Stimulated activated CD4-positive, alpha-beta T cell treated with anti-CD3 and anti-CD28 coated beads, Interleukin-15, amount 100 ng/mL, for 1 hour (primary cell): Measurements from ENCODE around the gene PRKX.
"Not testable (repeated sequence)": the region's sequence is repeated elsewhere in the genome, so short reads cannot be mapped to it uniquely, and the experiment has no call there.

Source experiments
- DNase-seq, 2 donors: peaks; one replicate each; pipeline ENCODE4 v3.0.0-alpha.2; 2020; ENCODE audit warnings: low read depth in 1 of 2, low spot score in 1 of 2

PRKX gene

DNA sequence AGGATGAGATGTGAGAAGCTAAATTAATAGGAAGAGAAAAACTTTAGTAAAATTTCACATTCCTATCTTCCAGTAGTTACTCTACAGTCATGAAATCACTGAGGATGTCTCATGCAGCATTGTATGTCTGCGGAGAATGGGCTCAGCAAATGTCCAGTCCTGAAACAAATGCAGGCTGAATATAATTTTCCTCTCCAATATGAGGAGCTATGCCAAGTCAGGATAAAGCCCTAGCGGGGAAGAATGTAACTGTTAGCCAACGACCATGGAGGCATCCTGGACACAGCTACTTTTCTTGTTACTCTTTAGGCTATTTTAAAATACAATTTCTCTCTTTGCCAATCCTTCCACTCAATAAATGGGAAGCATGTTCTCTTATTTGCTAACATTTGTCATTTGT is 127.7 kb downstream of the PRKX start:
- DNase-seq: no peak

- no peak for DNase-seq
These were observed 128.9 kb downstream of the PRKX start for GRCh38 chrX:3584415-3584996.

DNA sequence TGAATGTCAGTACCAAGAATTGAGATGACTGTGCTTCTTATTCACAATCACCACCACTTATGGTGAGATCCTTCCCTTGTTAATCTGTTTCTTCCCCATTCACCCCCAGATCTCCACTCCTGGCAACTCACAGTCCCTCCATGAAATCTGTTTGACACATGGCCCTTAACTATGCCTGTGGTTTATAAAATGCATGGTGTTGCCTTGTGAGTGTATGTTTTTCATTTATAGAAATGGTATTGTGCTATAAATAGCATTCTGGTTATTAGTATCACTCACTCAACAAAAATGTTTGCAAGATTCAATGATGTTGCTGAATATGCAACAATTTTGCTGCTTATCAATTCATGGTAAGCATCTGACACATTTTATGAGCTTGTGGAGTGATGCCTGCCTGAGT is 131.0 kb downstream of the PRKX start:
- no peak for DNase-seq

DNA sequence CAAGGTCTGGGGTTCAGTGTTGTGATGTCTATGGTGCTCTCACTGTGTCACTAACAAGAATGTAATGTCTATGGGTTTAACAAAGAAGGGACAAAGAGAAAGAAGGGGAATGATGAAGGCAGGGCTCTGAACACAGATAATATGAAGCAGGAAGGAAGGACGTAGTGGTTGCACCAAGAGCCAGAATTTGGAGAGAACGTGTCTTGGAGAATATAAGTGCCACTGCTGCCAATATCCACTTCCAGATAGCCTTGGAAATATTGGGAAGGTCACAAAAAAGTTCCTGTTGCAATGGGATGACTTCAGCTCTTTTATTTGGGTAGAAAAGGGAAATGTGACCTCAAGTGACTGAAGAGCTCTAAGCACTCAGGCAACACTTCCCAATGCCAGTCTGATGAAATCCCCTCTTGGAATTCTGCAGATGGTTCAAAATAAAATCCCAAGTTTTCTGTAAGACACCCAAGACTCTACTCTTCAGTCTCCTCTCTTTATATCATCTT is 131.8 kb downstream of the PRKX start:
- DNase-seq: no peak

DNA sequence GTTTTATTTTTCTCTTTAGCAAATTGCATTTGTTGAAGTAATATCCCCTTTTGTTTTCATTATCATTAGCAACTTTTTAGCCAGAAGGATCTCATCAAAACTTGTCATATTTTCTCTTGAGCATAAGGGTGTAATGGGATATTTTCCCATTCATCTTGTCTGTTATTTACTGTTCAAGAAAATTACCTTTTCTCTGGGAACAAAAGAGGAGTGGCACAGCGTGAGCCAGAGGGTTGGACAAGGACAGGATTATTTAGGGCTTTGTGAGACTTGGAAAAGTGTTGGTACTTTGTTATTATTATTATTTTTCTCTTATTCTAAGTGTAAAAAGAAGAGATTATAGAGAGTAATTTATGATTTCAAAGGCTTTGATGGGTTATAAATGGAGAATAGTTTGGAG is 135.9 kb downstream of the PRKX start:
- no peak for DNase-seq

- no peak for DNase-seq
These were observed 136.5 kb downstream of the PRKX start for GRCh38 chrX:3576886-3577501.

GRCh38 chrX:3567686-3568085 is 145.8 kb downstream of the PRKX start:
- no peak for DNase-seq

DNA sequence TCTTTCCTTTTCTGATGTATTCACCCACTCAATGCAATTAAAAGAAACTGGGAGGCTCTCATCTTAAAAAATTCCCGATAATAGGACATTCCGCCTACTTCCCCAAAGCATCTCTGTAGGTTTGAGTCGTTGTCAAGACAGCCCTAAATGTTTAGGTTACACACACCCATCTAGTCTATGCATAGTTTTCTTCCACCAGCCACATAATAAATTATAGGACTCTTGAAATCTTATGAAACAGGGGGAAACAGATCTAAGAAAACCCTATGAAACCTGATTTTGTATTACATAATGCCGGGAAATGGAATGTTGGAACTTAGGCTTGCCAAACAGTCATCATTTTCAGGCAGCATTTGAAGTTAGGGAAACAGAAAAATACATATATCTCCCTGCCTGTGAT is 150.0 kb downstream of the PRKX start:
- no peak for DNase-seq

- DNase-seq: not testable (repeated sequence)
These were observed 153.4 kb downstream of the PRKX start for GRCh38 chrX:3560010-3560409.
